Mucosa of rectum (tissue), 2 donors: ENCODE measurements around the gene RCOR1.

Experiments used
- H3K27ac ChIP-seq, 2 donors: one replicate each; pipeline ENCODE4 v1.7.0; 2013; ENCODE audit warnings: inconsistent platforms in 2 of 2, low read depth in 2 of 2, low read length in 2 of 2
- H3K27me3 ChIP-seq, 2 donors: one replicate each; pipeline ENCODE4 v1.7.0; 2013; ENCODE audit warnings: low read length in 2 of 2; ENCODE audit not compliant: control insufficient read depth in 2 of 2, insufficient read depth in 2 of 2
- H3K36me3 ChIP-seq, 2 donors: one replicate each; pipeline ENCODE4 v1.7.0; 2013; ENCODE audit warnings: low read length in 2 of 2; ENCODE audit not compliant: control insufficient read depth in 2 of 2, insufficient read depth in 2 of 2
- H3K4me1 ChIP-seq, 2 donors: one replicate each; pipeline ENCODE4 v1.7.0; 2013; ENCODE audit warnings: low read length in 2 of 2, mild to moderate bottlenecking in 1 of 2; ENCODE audit not compliant: control insufficient read depth in 2 of 2, insufficient read depth in 2 of 2
- H3K4me3 ChIP-seq, 2 donors: one replicate each; pipeline ENCODE4 v1.7.0; 2013; ENCODE audit warnings: low read length in 2 of 2
- H3K9ac ChIP-seq, 2 donors: one replicate each; pipeline ENCODE4 v1.7.0; 2013; ENCODE audit warnings: low read length in 2 of 2, low read depth in 1 of 2, mild to moderate bottlenecking in 1 of 2
- H3K9me3 ChIP-seq, 2 donors: one replicate each; pipeline ENCODE4 v1.7.0; 2013; ENCODE audit warnings: low read length in 2 of 2; ENCODE audit not compliant: control insufficient read depth in 2 of 2
- donor health status: healthy.
- donor health status: Normal muscosa, but diverticular disease.

The RCOR1 gene

DNA sequence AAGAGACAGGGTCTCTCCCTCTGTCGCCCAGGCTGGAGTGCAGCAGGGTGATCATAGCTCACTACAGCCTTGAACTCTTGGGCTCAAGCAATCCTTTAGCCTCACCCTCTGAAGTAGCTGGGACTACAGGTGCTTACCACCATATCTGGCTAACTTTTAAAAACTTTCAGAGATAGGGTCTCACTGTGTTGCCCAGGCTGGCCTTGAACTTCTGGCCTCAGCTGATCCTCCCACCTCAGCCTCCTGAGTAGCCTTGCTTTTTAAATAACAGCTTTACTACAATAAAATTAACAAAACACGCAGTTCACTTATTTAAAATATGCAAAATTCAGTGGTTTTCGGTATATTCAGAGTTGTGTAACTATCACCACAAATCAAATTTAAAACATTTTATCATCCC is 79.0 kb downstream of the RCOR1 start:
- Histone ChIP-seq H3K4me3 (no peak overlapping the region), H3K9me3 (no peaks in the 10 kb centered on the region), H3K27me3 (no peaks in the 10 kb centered on the region), H3K4me1 (peaks cover 0 to 2% of the 10 kb centered on the region in 2 donors), H3K9ac (no peak overlapping the region), H3K36me3 (no peaks in the 10 kb centered on the region), H3K27ac (no peak overlapping the region)

DNA sequence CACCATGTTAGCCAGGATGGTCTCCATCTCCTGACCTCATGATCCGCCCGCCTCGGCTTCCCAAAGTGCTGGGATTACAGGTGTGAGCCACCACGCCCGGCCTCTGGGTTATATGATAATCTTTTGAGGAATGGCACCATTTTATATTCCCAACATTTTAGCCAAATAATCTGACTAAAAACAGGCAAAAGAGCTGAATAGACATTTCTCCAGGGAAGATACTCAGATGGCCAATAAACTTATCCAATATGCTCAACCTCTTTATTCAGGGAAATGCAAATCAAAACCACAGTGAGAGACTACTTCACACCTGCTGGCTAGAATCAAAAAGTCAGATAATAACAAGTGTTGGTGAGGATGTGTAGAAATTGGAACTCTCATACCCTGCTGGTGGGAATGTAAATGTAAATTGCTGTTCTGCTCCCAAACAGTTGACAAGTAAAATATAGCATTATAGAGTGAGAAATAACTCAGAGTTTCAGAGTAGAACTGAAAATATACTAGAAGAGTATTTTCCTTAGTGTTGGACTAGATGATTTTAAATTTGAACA is 80.0 kb downstream of the RCOR1 start:
- peaks cover 0 to 2% of the 10 kb centered on the region in 2 donors for H3K4me1 ChIP-seq
- no peaks in the 10 kb centered on the region for H3K36me3 ChIP-seq
- H3K27me3 ChIP-seq, result no peaks in the 10 kb centered on the region
- H3K9me3 ChIP-seq, result no peaks in the 10 kb centered on the region
- H3K27ac ChIP-seq, result no peak overlapping the region
- H3K9ac ChIP-seq, result no peak overlapping the region
- no peak overlapping the region for H3K4me3 ChIP-seq

DNA sequence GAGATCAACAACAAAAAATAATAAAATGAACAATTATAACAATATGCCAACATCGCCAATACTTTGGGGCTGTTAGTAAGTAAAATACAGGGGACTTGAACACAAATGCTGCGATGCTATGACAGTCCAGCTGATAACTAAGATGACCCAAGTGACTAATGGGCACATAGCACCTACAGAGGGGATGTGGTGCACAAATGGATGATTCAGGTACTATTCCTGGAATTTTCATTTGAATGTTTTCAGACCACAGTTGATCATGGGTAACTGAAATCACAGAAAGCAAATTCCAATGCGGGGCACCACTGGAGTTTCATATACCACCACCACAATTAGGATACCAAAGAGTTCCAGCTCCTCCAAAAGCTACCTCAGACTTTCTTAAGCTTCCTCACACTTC is 82.9 kb downstream of the RCOR1 start:
- H3K9me3 ChIP-seq, result no peaks in the 10 kb centered on the region
- no peaks in the 10 kb centered on the region for H3K36me3 ChIP-seq
- H3K27me3 ChIP-seq, result no peaks in the 10 kb centered on the region
- H3K27ac ChIP-seq, result no peak overlapping the region
- H3K4me3 ChIP-seq, result no peak overlapping the region
- H3K9ac ChIP-seq, result no peak overlapping the region
- H3K4me1 ChIP-seq, result peaks cover 2% of the 10 kb centered on the region in 2 donors

DNA sequence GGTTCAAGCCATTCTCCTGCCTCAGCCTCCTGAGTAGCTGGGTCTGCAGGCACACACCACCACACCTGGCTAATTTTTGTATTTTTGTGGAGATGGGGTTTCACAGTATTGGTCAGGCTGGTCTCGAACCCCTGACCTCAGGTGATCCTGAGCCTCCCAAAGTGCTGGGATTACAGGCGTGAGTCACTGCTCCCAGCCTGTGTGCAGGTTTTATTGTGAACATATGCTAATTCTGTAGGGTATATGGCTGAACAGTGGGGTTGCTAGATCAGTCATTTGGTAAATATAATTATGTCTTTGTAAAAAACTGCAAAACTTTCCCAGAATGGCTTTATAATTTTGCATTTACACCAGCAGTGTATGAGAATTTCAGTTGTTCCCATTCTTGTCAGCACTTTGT is 85.9 kb downstream of the RCOR1 start:
- no peak overlapping the region for H3K9ac ChIP-seq
- peaks cover 6 to 11% of the 10 kb centered on the region in 2 donors for H3K4me1 ChIP-seq
- H3K4me3 ChIP-seq, result no peak overlapping the region
- peaks cover 0 to 3% of the 10 kb centered on the region in 2 donors for H3K36me3 ChIP-seq
- no peaks in the 10 kb centered on the region for H3K9me3 ChIP-seq
- H3K27ac ChIP-seq, result no peak overlapping the region
- H3K27me3 ChIP-seq, result no peaks in the 10 kb centered on the region

DNA sequence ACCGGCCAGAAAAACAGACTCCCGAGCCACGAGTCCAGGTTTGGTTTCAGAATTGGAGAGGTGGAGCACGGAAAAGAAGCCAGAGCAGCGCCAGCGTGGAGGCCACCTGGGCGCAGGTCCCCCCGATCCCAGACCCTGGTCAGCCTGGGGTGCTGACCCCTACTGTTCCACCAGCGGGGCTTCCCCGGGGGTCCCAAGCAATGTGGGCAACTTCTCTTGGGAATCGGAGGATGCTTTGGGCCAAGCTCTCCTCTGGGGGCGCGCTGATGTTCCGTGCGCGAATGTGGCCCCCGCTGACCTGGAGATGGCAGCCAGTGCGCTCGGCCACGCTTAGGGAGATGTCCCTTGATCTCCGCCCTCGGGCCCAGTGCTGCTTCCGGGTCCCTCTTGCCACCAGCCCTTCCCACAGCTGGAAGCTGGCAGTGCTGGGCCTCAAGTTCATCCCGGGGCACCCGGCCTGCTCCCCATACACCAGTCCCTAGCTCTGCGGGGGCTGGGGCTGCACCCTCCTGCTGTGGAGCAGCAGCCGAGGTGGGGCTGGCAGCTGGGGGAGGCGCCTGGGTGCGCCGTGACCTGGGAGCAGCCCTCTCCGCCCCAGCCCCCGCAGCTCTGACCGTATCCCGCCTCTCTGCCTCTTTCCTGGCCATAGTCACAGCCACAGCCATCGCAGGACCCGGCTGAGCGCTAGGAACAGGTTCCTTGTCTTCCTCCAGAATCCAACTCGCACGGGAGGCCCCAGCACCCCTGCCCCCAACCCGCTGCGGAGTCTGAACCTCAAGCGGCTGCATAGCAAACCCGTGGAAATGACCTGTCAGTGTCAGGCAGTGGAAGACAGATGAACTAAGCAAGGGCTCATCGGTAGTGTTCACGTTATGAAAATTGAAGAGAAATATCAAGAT is 91.2 kb downstream of the RCOR1 start:
- H3K9ac ChIP-seq, result peak overlapping the region in 1 of 2 donors; percentile 55
- no peaks in the 10 kb centered on the region for H3K9me3 ChIP-seq
- H3K4me1 ChIP-seq, result peaks cover 6 to 11% of the 10 kb centered on the region in 2 donors
- peak overlapping the region; percentile 73 to 83 for H3K27ac ChIP-seq
- H3K27me3 ChIP-seq, result no peaks in the 10 kb centered on the region
- H3K4me3 ChIP-seq, result peak overlapping the region; percentile 36 to 51
- H3K36me3 ChIP-seq, result peaks cover 0 to 3% of the 10 kb centered on the region in 2 donors

DNA sequence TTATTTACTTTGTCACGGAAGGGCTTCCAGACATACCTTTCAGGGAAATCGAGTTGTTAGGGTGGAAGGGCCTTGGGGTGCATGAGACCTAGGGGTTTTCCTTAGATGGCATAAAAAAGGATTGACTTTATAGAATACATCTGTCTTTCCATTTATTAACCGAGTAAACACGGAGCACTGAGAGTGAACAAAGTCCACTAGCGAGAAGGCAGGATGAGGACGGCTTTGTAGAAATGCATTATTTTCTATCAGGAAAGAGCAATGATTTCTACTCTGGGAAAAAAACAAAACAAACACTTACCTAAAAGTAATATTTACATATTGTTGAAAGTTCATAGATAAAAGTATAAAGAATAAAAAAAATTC is 91.8 kb downstream of the RCOR1 start:
- peak overlapping the region; percentile 36 to 51 for H3K4me3 ChIP-seq
- H3K9ac ChIP-seq, result peak overlapping the region in 1 of 2 donors; percentile 55
- H3K9me3 ChIP-seq, result no peaks in the 10 kb centered on the region

DNA sequence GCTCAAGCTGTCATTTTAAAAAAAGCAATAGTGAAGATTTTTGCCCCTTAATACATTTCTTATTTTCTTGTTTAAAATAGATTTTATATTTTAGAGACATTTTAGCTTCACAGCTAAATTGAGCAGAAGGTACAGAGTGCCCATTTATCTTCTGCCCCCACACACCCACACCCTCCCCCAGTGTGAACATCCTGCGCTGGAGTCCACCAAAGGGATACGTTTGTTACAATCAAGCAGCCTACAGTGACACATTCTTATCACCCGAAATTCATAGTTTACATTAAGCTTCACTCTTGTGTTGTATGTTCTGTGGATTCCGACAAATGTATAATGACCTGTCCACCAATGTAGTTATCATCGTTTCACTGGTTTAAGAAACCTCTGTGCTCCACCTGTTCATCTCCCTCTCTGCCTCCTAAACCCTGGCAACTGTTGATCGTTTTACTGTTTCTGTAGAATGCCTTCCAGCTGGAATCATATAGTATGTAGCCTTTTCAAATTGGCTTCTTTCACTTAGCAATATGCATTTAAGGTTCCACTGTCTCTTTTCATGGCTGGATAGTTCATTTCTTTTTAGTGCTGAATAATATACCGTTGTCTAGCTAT is 93.8 kb downstream of the RCOR1 start:
- H3K9me3 ChIP-seq, result no peaks in the 10 kb centered on the region
- H3K4me1 ChIP-seq, result peaks cover 6 to 11% of the 10 kb centered on the region in 2 donors
- H3K4me3 ChIP-seq, result no peak overlapping the region
- H3K27me3 ChIP-seq, result no peaks in the 10 kb centered on the region
- H3K9ac ChIP-seq, result no peak overlapping the region
- no peak overlapping the region for H3K27ac ChIP-seq
- H3K36me3 ChIP-seq, result peaks cover 0 to 3% of the 10 kb centered on the region in 2 donors

More for the DNA sequence above, 91.8 kb downstream of the RCOR1 start:
- Histone ChIP-seq H3K27me3 (no peaks in the 10 kb centered on the region), H3K4me1 (peaks cover 6 to 11% of the 10 kb centered on the region in 2 donors), H3K27ac (peak overlapping the region; percentile 73 to 83), H3K36me3 (peaks cover 0 to 3% of the 10 kb centered on the region in 2 donors)

DNA sequence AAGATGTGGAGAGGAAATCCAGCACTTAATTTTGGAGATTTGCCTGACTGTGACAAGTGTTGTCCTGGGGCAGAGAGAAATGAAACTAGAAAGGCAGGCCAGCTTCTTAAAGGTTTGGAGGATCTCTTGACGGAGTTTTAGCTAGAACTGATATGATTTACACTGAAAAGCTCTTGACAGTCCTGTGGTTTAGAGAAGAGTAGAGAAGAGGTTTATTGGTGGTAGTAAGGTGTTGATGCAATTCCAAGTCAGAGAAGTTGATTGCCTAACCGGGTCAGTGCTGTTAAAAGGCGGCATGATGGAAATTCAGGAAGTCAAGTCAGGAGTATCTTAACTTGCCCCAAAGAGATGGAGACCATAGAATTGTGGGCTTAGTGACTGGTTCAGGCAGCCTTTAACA is 95.8 kb downstream of the RCOR1 start:
- Histone ChIP-seq H3K27me3 (no peaks in the 10 kb centered on the region), H3K9ac (no peak overlapping the region), H3K4me1 (peaks cover 3 to 5% of the 10 kb centered on the region in 2 donors), H3K4me3 (no peak overlapping the region), H3K9me3 (no peaks in the 10 kb centered on the region), H3K27ac (no peak overlapping the region), H3K36me3 (no peaks in the 10 kb centered on the region)

DNA sequence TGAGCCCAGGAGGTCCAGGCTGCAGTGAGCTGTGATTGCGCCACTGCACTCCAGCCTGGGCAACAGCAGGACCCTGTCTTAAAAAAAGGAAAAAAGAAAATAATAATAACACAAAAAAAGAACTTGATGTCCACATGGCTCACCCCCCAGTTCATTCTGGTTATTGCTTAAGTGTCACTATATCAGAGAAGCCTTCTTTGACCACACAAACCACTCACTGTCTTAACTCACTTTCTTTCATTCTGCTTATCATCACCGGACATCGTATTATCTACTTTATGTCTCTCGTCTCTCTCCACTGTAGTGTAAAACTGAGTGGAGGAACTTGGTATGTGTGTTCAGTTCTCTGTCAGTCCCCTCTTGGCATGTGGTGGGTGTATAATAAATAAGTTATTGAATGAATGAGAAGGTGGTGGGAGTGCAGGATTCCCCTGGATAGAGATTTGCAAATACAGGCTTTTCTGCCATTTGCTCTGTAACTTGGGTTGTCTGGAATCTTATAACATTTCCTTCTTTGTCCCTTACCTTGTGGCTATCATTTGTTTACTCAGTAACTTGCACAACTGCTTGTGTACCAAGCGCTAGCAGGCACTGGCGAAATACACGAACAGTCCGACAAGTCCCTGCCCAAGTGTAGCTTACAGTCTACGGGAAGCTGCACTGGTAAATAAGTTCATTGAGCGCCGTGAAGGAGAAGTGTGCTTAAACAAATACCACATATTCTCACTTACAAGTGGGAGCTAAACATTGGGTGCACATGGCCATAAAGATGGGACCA is 98.2 kb downstream of the RCOR1 start:
- Histone ChIP-seq H3K27me3 (no peaks in the 10 kb centered on the region), H3K27ac (no peak overlapping the region), H3K36me3 (no peaks in the 10 kb centered on the region), H3K4me1 (peaks cover 3 to 5% of the 10 kb centered on the region in 2 donors), H3K9ac (no peak overlapping the region), H3K4me3 (no peak overlapping the region), H3K9me3 (no peaks in the 10 kb centered on the region)
